ENCODE measurements around the gene GPR180.

The GPR180 gene

GRCh38 chr13:94601446-94602431 is at the start of gene GPR180:
TSS of gene GPR180 (plus strand) at chr13:94601857. CDS start at chr13:94601928, 71 bp downstream.
- DNase-seq: peak; percentile 100

GRCh38 chr13:94552095-94552494 is 49.6 kb upstream of the GPR180 start:
- DNase-seq: no peak

- DNase-seq: no peak
These were observed 47.9 kb upstream of the GPR180 start for GRCh38 chr13:94553766-94554165.

- no peak for DNase-seq
These were observed 45.6 kb upstream of the GPR180 start for GRCh38 chr13:94556041-94556440.

GRCh38 chr13:94556621-94557020 is 45.0 kb upstream of the GPR180 start:
- no peak for DNase-seq

- no peak for DNase-seq
These were observed 43.9 kb upstream of the GPR180 start for GRCh38 chr13:94557684-94558235.

GRCh38 chr13:94558716-94559115 is 42.9 kb upstream of the GPR180 start:
- DNase-seq: no peak

- DNase-seq: no peak
These were observed 42.3 kb upstream of the GPR180 start for GRCh38 chr13:94559222-94559795.

- no peak for DNase-seq
These were observed 41.5 kb upstream of the GPR180 start for GRCh38 chr13:94560116-94560515.

GRCh38 chr13:94561126-94561525 is 40.5 kb upstream of the GPR180 start:
- DNase-seq: no peak

GRCh38 chr13:94567581-94567980 is 34.1 kb upstream of the GPR180 start:
- DNase-seq: no peak

GRCh38 chr13:94568443-94568842 is 33.2 kb upstream of the GPR180 start:
- DNase-seq: no peak

- DNase-seq: no peak
These were observed 32.0 kb upstream of the GPR180 start for GRCh38 chr13:94569615-94570014.

GRCh38 chr13:94579063-94579462 is 22.6 kb upstream of the GPR180 start:
- DNase-seq: no peak

- no peak for DNase-seq
These were observed 17.7 kb upstream of the GPR180 start for GRCh38 chr13:94583926-94584325.

- no peak for DNase-seq
These were observed 16.0 kb upstream of the GPR180 start for GRCh38 chr13:94585543-94586101.

- no peak for DNase-seq
These were observed 15.3 kb upstream of the GPR180 start for GRCh38 chr13:94586371-94586770.

- DNase-seq: no peak
These were observed 13.1 kb upstream of the GPR180 start for GRCh38 chr13:94588541-94588940.

GRCh38 chr13:94590744-94591143 is 10.9 kb upstream of the GPR180 start:
- no peak for DNase-seq

GRCh38 chr13:94595001-94595949 is 6.4 kb upstream of the GPR180 start:
- DNase-seq: peak in 1 of 2 experiments; percentile 57

- DNase-seq: peak; percentile 94 to 99
These were observed 5.6 kb upstream of the GPR180 start, which contains the start of gene TGDS for GRCh38 chr13:94595950-94596574. TSS of gene TGDS (minus strand) at chr13:94596152. CDS start at chr13:94596136, 16 bp downstream.

- no peak for DNase-seq
These were observed 5.1 kb upstream of the GPR180 start for GRCh38 chr13:94596575-94596971.
